HG03378 (cell line): ENCODE results near the gene RPS16.

Experiments used
- ATAC-seq: cut with Tn5 transposase; IDR thresholded peaks from one replicate; pipeline ENCODE4 v1.9.1; 2021; ENCODE audit warnings: mild to moderate bottlenecking, moderate library complexity; ENCODE audit not compliant: unreplicated experiment

Gene RPS16

GRCh38 chr19:39449116-39449797 is 13.5 kb upstream of the RPS16 start:
- no peak for ATAC-seq

GRCh38 chr19:39448271-39448670 is 12.5 kb upstream of the RPS16 start:
- ATAC-seq: no peak

- ATAC-seq: no peak
Observed at GRCh38 chr19:39446365-39447084, 10.8 kb upstream of the RPS16 start.

- peak; percentile 71 for ATAC-seq
Observed at GRCh38 chr19:39445196-39446111, 9.7 kb upstream of the RPS16 start, which contains the start of gene SUPT5H. Gene SUPT5H (plus strand): TSS chr19:39445582. CDS start chr19:39445891, 309 bp downstream.

GRCh38 chr19:39444598-39445195 is 8.9 kb upstream of the RPS16 start:
- ATAC-seq: no peak

- ATAC-seq: no peak
Observed at GRCh38 chr19:39438270-39438934, 2.7 kb upstream of the RPS16 start.

GRCh38 chr19:39436350-39436716 is 584 bp upstream of the RPS16 start:
- no peak for ATAC-seq

GRCh38 chr19:39434123-39435076 is 1.3 kb downstream of the RPS16 start:
- no peak for ATAC-seq

- no peak for ATAC-seq
Observed at GRCh38 chr19:39433480-39434079, 2.2 kb downstream of the RPS16 start.

GRCh38 chr19:39432677-39433025 is 3.1 kb downstream of the RPS16 start:
- no peak for ATAC-seq

- ATAC-seq: no peak
Observed at GRCh38 chr19:39430675-39431593, 4.8 kb downstream of the RPS16 start.

- ATAC-seq: no peak
Observed at GRCh38 chr19:39428283-39429112, 7.3 kb downstream of the RPS16 start.

GRCh38 chr19:39427707-39428106 is 8.0 kb downstream of the RPS16 start:
- no peak for ATAC-seq

GRCh38 chr19:39426170-39426569 is 9.6 kb downstream of the RPS16 start:
- no peak for ATAC-seq

- no peak for ATAC-seq
Observed at GRCh38 chr19:39425744-39426143, 10.0 kb downstream of the RPS16 start.

- ATAC-seq: no peak
Observed at GRCh38 chr19:39424934-39425333, 10.8 kb downstream of the RPS16 start.
